Spleen (tissue), 11 donors: ENCODE data around the gene MACROD2. TPM values are rescaled to one million over a fixed set of nuclear protein-coding genes. Genes with fewer than 3 reads are reported as not detected.

Experiments used
- DNase-seq: peaks from one replicate; pipeline ENCODE4 v3.0.0-alpha.2; 2020
- H3K27ac ChIP-seq, 8 donors: fragments of 200-600 bp; sonication (generic) in 7 of 8; 1 replicate in 4 of 8; 2 replicates in 4 of 8; pipeline versions ENCODE4 v1.5.0 to v1.8.0; 2016 to 2021; ENCODE audit warnings: inconsistent platforms in 4 of 8, mild to moderate bottlenecking in 4 of 8, moderate library complexity in 1 of 8
- H3K27me3 ChIP-seq, 7 donors: fragments of 200-600 bp; sonication (generic) in 6 of 7; replicated peaks in 1 of 7; 1 replicate in 4 of 7; 2 replicates in 3 of 7; pipeline versions ENCODE4 v1.5.0 to v1.8.0; 2016 to 2021; ENCODE audit warnings: inconsistent platforms in 3 of 7, mild to moderate bottlenecking in 1 of 7
- H3K36me3 ChIP-seq, 6 donors: fragments of 200-600 bp; sonication (generic) in 5 of 6; 1 replicate in 4 of 6; 2 replicates in 2 of 6; pipeline versions ENCODE4 v1.5.0 to v1.8.0; 2016 to 2021; ENCODE audit warnings: inconsistent platforms in 2 of 6
- H3K4me1 ChIP-seq, 6 donors: fragments of 200-600 bp; sonication (generic) in 5 of 6; 1 replicate in 3 of 6; 2 replicates in 3 of 6; pipeline versions ENCODE4 v1.5.0 to v1.8.0; 2016 to 2021; ENCODE audit warnings: inconsistent platforms in 3 of 6
- H3K4me3 ChIP-seq, 8 donors: fragments of 200-600 bp; sonication (generic) in 7 of 8; 1 replicate in 4 of 8; 2 replicates in 4 of 8; pipeline versions ENCODE4 v1.5.0 to v1.8.0; 2016 to 2021; ENCODE audit warnings: inconsistent platforms in 4 of 8, mild to moderate bottlenecking in 4 of 8, moderate library complexity in 2 of 8
- H3K9me3 ChIP-seq, 8 donors: fragments of 200-600 bp; sonication (generic) in 7 of 8; 1 replicate in 4 of 8; 2 replicates in 4 of 8; pipeline versions ENCODE4 v1.5.0 to v1.8.0; 2016 to 2021; ENCODE audit warnings: inconsistent platforms in 4 of 8
- CTCF ChIP-seq, 11 experiments: fragments of 200-600 bp in 7 of 11; fragments of 450-650 bp in 4 of 11; sonication (generic) in 4 of 11; IDR thresholded peaks in 8 of 11; conservative IDR thresholded peaks in 3 of 11; 1 replicate in 7 of 11; 2 replicates in 4 of 11; pipeline versions ENCODE4 v1.4.0 to v1.8.0; 2016 to 2021; ENCODE audit warnings: antibody characterized with exemption in 11 of 11, inconsistent platforms in 4 of 11, mild to moderate bottlenecking in 1 of 11
- POLR2A ChIP-seq, 3 donors: fragments of 450-650 bp; IDR thresholded peaks; one replicate each; pipeline ENCODE4 v1.5.1; 2017; ENCODE audit warnings: antibody characterized with exemption in 3 of 3, mild to moderate bottlenecking in 1 of 3
- POLR2AphosphoS5 ChIP-seq, 3 donors: sonication (generic); formaldehyde crosslinking; IDR thresholded peaks; one replicate each; pipeline ENCODE4 v1.5.1; 2017; ENCODE audit warnings: antibody characterized with exemption in 3 of 3
- WGBS, 5 donors: extraction: QIAGEN DNeasy Blood & Tissue Kit in 3 of 5; methylation state at CpG; one replicate each; pipeline versions ENCODE4 v1.1.5 to v1.1.7; 2013 to 2018; 5-methylcytosine and 5-hydroxymethylcytosine counted together
- intact Hi-C: fragments of 100-400 bp; cut with DNase I; formaldehyde crosslinking; loops from one replicate; pipeline ENCODE4 v1.15.0; 2023; ENCODE audit warnings: low total_unique reads
- polyA plus RNA-seq, 3 donors: library from polyadenylated mRNA; stranded (reverse); fragments of 200-250 nt; gene quantifications; one replicate each; pipeline ENCODE4 v1.2.1, GENCODE V29; 2013
- total RNA-seq, 7 donors: library from RNA; depleted of rRNA in 3 of 7; stranded (reverse); fragments of >200 nt in 3 of 7; fragmentation: NEBNext Ultra II Directional in 4 of 7; extraction: Animal tissue kit (Norgen Biotek cat#: 25700) in 4 of 7; gene quantifications; one replicate each; pipeline versions ENCODE4 v1.1.0 to v1.2.1, GENCODE V29; 2016 to 2021
- donor health status: healthy with polysubstance abuse.
- donor health status: DM: no; HTN: no; CAD: no; lungs with moderate emphysema.
- donor health status: DM: no; HTN: no; CAD: no.
- donor health status: Bipolar disorder and iron deficiency.
- donor health status: healthy.
- donor health status: DM: no; HTN: no; CAD: no.
- donor health status: DM: yes; HTN: yes; CAD: no.

MACROD2 gene
- total and polyA plus RNA-seq, 10 donors = 1.5 to 4.7 (median 3.4) TPM

DNA sequence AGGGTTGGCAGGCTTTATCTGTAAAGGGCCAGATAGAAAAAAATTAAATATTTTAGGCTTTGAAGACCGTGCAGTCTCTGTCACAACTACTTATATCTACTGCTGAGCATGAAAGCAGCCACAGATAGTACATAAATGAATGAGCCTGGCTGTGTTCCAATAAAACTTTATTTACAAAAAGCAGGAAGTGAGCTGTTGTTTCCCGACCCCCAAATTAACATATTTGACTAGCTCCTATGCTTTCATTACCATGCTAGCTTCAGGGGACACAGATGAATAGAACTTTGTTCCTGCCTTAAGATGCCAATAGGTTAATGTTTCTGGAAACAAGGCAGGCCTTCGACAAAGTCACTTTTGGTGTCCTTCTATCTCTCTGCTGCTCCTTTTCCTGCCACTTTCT is 1400.1 kb downstream of the MACROD2 start:
- Histone ChIP-seq H3K36me3 (no peaks in the 10 kb centered on the region), H3K27me3 (no peaks in the 10 kb centered on the region), H3K4me1 (no peaks in the 10 kb centered on the region), H3K9me3 (no peaks in the 10 kb centered on the region), H3K27ac (no peak overlapping the region), H3K4me3 (no peak overlapping the region)
- 66 to 77% (median 72%) methylated on average over 3 of the region's 3 CpGs for WGBS, 5 donors
- TF ChIP-seq POLR2A (IDR thresholded peaks at IDR 0.05) = no peak
- no peak for TF ChIP-seq CTCF (IDR thresholded peaks at IDR 0.05 in 8 of 11, conservative IDR thresholded peaks at IDR 0.05 in 3 of 11)
- TF ChIP-seq POLR2AphosphoS5 (IDR thresholded peaks at IDR 0.05) = no peak
- no peak for DNase-seq
- intact Hi-C loops = no loop called here

DNA sequence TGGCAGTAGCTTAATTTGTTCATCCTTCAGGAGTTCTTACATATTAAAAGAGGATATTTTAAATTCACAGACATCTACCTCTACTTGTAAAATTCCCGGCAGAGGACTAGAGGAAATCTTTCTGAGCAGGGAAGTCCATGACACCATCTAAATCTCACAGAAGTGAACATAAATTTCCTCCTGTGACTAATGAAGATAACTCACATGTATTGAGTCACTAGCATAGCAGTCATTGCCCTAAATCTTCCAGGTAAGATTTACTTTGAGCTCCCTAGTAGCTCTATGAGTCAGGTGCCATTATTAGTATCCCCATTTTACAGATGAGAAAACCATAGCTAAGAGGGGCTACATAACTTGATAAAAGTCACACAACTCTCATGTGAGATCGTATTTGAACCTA is 1400.7 kb downstream of the MACROD2 start:
- no peaks in the 10 kb centered on the region for H3K27me3 ChIP-seq
- 83 to 92% (median 91%) methylated on average over 2 of the region's 2 CpGs for WGBS, 5 donors
- no peaks in the 10 kb centered on the region for H3K9me3 ChIP-seq
- H3K4me1 ChIP-seq = no peaks in the 10 kb centered on the region
- TF ChIP-seq POLR2A (IDR thresholded peaks at IDR 0.05) (no peak), POLR2AphosphoS5 (IDR thresholded peaks at IDR 0.05) (no peak), CTCF (IDR thresholded peaks at IDR 0.05 in 8 of 11, conservative IDR thresholded peaks at IDR 0.05 in 3 of 11) (no peak)
- H3K36me3 ChIP-seq = no peaks in the 10 kb centered on the region
- H3K27ac ChIP-seq = no peak overlapping the region
- no peak overlapping the region for H3K4me3 ChIP-seq
- no peak for DNase-seq
- intact Hi-C loops = no loop called here

DNA sequence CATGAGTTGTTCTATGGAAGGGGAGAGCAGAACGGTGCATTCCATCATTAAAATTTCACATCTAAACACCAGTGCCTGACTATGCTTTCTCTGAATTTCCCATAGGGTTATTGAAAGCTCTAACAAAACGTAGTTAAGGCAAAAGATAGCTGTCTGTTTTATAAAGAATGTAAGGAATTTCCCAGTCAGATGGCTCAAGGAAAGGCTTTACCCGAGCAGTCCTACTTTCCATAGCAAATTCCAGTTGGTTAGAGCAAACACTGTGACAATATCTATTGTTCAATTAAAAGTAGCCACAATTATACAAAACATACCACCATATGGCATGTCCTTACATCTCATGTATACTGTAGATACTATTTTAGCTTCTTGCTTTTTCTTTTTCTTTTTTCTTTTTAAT is 1401.6 kb downstream of the MACROD2 start:
- Histone ChIP-seq H3K4me3 (no peak overlapping the region), H3K4me1 (no peaks in the 10 kb centered on the region), H3K9me3 (no peaks in the 10 kb centered on the region), H3K36me3 (no peaks in the 10 kb centered on the region), H3K27ac (no peak overlapping the region), H3K27me3 (no peaks in the 10 kb centered on the region)
- 56 to 80% (median 74%) methylated on average over 3 of the region's 3 CpGs for WGBS, 5 donors
- DNase-seq = no peak
- TF ChIP-seq POLR2AphosphoS5 (IDR thresholded peaks at IDR 0.05) (no peak), POLR2A (IDR thresholded peaks at IDR 0.05) (no peak), CTCF (IDR thresholded peaks at IDR 0.05 in 8 of 11, conservative IDR thresholded peaks at IDR 0.05 in 3 of 11) (no peak)
- intact Hi-C loops = no loop called here

DNA sequence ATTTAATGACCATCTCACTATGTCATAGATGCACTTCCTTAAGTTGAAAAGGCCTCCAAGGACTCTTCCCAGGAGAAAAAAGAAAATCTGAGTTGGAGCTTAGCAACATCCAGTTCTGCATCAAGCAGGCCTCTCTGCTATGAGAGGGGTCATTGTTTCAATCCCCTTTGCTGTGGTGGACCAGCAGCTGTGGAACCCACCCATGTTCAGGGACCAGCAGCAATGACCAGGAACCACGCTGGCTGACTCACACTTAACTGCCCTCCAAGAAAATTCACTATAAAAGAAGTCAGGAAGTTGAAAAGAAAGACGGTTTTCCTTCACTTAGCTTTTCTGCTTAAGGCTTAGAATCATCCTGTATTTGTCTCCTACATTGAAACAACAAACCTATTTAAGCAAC is 1404.5 kb downstream of the MACROD2 start:
- H3K4me3 ChIP-seq = no peak overlapping the region
- H3K9me3 ChIP-seq = peaks cover 0 to 8% (median 0%) of the 10 kb centered on the region in 8 donors
- no peak overlapping the region for H3K27ac ChIP-seq
- TF ChIP-seq CTCF (IDR thresholded peaks at IDR 0.05 in 8 of 11, conservative IDR thresholded peaks at IDR 0.05 in 3 of 11) (no peak), POLR2AphosphoS5 (IDR thresholded peaks at IDR 0.05) (no peak)
- H3K4me1 ChIP-seq = no peaks in the 10 kb centered on the region
- no peaks in the 10 kb centered on the region for H3K36me3 ChIP-seq
- DNase-seq = no peak
- H3K27me3 ChIP-seq = no peaks in the 10 kb centered on the region
- 61 to 77% (median 71%) methylated on average over 2 of the region's 2 CpGs for WGBS, 5 donors
- intact Hi-C loops = no loop called here
